Ishikawa (cell line): ENCODE results near the gene TIMM29.

Source experiments
- CEBPB ChIP-seq: IDR thresholded peaks from 2 replicates; pipeline ENCODE4 v1.6.1; 2012
- CREB1 ChIP-seq: IDR thresholded peaks from 2 replicates; pipeline ENCODE4 v1.6.1; 2012; ENCODE audit warnings: low read depth
- EGR1 ChIP-seq: IDR thresholded peaks from 2 replicates; pipeline ENCODE4 v1.6.1; 2012
- EP300 ChIP-seq: IDR thresholded peaks from 2 replicates; pipeline ENCODE4 v1.6.1; 2012; ENCODE audit warnings: borderline replicate concordance
- FOXM1 ChIP-seq: IDR thresholded peaks from 2 replicates; pipeline ENCODE4 v1.6.1; 2012; ENCODE audit warnings: low read depth, borderline replicate concordance
- NFIC ChIP-seq: IDR thresholded peaks from 2 replicates; pipeline ENCODE4 v1.6.1; 2012
- RAD21 ChIP-seq: IDR thresholded peaks from 2 replicates; pipeline ENCODE4 v1.6.1; 2012; ENCODE audit warnings: low read depth
- REST ChIP-seq: IDR thresholded peaks from 2 replicates; pipeline ENCODE4 v1.6.1; 2012; ENCODE audit warnings: low read depth, mild to moderate bottlenecking
- TAF1 ChIP-seq: IDR thresholded peaks from 2 replicates; pipeline ENCODE4 v1.6.1; 2012; ENCODE audit warnings: low read depth, mild to moderate bottlenecking
- TCF12 ChIP-seq: IDR thresholded peaks from 2 replicates; pipeline ENCODE4 v1.6.1; 2012; ENCODE audit warnings: low read depth
- TEAD4 ChIP-seq: IDR thresholded peaks from 2 replicates; pipeline ENCODE4 v1.6.1; 2012
- USF1 ChIP-seq: IDR thresholded peaks from 2 replicates; pipeline ENCODE4 v1.6.1; 2012
- YY1 ChIP-seq: IDR thresholded peaks from 2 replicates; pipeline ENCODE4 v1.6.1; 2012; ENCODE audit warnings: low read depth
- ZBTB7A ChIP-seq: IDR thresholded peaks from 2 replicates; pipeline ENCODE4 v1.6.1; 2012; ENCODE audit warnings: low read depth
- TF ChIP-seq, protein P1 (sequence below): IDR thresholded peaks from 2 replicates; pipeline ENCODE4 v1.6.1; 2012

The TIMM29 gene

DNA sequence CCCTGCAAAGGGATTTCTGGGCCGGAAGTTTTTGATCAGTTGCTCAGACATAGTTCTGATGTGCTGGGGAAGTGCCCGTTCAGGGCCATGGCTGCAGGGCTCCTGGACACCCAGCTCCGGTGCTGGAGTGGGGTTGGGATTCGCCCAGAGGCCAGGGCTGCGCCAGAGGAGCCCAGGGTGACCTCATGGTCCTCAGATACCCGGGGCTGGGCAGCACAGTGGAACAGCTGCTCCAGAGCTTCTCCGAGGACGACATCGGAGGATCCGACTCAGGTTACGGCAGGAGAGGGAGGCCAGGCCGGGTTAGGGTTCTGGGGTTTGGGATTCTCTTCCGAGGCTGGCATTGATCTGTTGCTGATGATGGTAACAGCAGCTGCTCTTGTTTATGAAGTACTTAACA is 36.4 kb upstream of the TIMM29 start:
- TF ChIP-seq RAD21 (no peak), CEBPB (no peak), FOXM1 (no peak), TAF1 (no peak)

- TF ChIP-seq EGR1 (no peak), TCF12 (no peak), ZBTB7A (no peak), FOXM1 (no peak), TEAD4 (no peak), TAF1 (no peak), CEBPB (no peak), CREB1 (no peak), YY1 (no peak), USF1 (no peak)
- TF ChIP-seq, protein P1, sequence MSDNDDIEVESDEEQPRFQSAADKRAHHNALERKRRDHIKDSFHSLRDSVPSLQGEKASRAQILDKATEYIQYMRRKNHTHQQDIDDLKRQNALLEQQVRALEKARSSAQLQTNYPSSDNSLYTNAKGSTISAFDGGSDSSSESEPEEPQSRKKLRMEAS = no peak
These were observed 33.7 kb upstream of the TIMM29 start for GRCh38 chr19:10894911-10895213.

DNA sequence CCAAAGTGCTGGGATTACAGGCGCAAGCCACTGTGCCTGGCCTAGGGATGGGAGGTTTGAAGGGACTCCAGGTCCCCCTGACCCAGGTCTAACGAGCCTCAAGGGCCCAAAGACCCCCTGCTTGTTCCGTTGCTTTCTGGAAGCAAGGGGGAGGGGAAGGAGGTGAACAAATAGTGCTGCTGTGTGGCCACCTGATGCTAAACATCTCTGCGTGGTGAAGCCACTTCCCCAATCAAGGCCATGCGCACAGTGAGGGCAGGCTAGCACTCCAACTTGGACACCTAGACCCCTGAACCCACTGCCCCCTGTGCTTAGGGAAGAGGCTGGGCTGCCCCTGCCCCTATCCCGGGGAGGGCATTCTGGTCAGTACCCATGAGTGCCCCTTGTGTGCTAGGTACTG is 33.2 kb upstream of the TIMM29 start:
- TF ChIP-seq TAF1 (no peak), CEBPB (no peak), CREB1 (no peak), TCF12 (no peak), FOXM1 (no peak), REST (no peak), YY1 (no peak), NFIC (no peak)
- TF ChIP-seq, protein P1 = no peak

GRCh38 chr19:10895920-10896319 is 32.7 kb upstream of the TIMM29 start:
- TF ChIP-seq CREB1 (no peak), ZBTB7A (peak; percentile 58; the same call in 1 of the 2 replicates)

DNA sequence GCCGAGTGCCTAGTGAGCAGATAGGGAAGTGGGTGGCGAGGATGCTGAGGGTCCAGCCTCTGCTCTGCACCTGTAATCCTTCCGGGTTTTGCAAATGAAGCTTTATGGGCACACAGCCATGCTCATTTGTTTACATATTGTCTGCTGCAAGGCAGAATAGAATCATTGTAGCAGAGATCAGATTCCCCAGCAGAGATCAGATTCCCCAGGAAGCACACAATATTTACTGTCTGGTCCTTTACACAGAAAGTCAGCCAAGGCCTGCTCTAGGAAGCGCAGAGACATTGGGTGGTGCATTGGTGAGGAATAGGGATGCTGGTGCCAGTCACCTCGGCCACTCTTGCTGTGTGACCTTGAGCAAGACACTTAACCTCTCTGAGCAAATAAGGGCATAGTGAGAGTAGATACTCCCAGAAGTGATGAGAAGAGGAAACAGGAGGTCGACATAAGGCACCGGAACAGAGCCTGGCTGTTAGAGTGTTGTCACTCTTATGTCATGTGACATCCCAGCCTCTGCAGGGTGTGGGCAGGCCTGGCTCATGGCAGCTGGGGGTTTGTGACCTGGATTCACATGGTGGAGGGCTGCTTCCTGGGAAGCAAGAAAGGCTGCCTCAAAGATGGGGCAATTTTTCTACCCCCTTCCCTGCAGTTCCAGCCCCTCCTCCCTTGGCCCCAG is 31.6 kb upstream of the TIMM29 start:
- no peak for TF ChIP-seq YY1
- TF ChIP-seq USF1 = peak; percentile 38

- TF ChIP-seq REST = no peak
- 0 out of 2 replicates have a peak, but pooled peaks have one; percentile 2 for TF ChIP-seq EP300
These were observed 30.0 kb upstream of the TIMM29 start for GRCh38 chr19:10898633-10899032.

DNA sequence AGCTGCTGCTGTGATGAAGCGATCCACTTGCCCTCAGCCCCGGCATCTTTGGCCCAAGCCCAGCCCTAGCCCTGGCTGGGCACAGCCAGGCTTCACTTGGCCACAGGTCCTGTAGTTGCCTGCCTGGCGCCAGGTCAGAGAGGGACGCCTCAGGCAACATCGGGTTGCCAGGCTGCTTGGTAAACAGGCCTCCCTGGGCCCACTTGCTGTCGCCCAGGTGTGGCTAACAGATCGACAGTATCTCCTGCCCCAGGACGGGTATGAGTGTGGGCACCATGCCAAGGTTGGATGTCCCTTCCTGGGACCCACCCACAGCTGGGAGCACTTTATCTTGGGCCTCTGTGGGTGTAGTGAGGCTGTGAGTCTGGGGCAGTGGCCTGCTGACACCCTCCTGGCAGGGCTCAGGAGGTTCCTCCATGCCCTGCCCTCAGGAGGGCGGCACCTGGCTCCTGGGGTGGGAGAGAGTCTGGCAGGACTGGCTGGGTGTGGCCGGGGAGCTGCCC is 29.4 kb upstream of the TIMM29 start:
- TF ChIP-seq REST (no peak), EP300 (peak; percentile 49; the same call in 1 of the 2 replicates), FOXM1 (no peak), TEAD4 (0 out of 2 replicates have a peak, but pooled peaks have one; percentile 22), TAF1 (0 out of 2 replicates have a peak, but pooled peaks have one; percentile 35), NFIC (peak; percentile 81), USF1 (0 out of 2 replicates have a peak, but pooled peaks have one; percentile 1), EGR1 (no peak), YY1 (0 out of 2 replicates have a peak, but pooled peaks have one; percentile 11), TCF12 (peak; percentile 66)
- TF ChIP-seq, protein P1 = peak; percentile 52
